Measurements from ENCODE around the gene KRTAP20-1.

The KRTAP20-1 gene, protein sequence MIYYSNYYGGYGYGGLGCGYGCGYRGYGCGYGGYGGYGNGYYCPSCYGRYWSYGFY

DNA sequence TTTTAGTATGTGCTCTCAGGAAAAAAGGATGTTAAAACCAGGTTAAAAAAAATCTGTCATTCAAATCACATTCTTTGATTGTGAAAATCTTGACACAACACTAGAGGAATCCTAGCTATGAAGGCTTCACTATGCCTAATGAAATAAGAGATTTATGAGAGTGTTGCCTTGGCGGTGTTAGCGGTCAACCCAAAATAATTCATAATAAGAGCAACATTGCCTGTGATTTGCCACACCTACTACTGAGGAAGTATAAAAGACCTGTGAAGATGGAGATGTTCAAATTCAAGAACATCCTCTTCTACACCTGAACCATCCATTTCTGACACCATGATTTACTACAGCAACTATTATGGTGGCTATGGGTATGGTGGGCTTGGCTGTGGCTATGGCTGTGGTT, at the start of gene KRTAP20-1:
Gene KRTAP20-1 (plus strand): TSS at position 301 of the 400 bp plus-strand sequence. CDS start 30 bp downstream, at position 331.
- no peak for DNase-seq (ENCODE audit: low read depth)

DNA sequence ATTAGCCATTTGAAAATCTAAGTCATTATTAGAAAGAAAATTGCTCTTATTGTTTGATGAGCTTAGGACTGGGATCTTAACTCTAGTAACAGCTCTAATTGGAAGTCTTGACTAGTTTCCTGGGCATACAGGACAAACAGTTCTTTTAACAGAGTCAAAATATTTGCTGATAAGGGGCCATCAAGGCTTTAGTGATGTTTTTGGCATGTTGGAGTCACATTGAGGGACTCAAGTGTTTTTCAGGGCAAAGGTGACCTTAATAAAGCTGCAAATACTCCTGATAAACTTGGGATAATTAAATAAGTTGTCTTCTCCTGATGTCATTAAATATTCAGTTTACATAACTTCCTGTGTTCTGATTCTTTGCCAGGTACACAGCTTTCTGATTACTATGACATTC, 48.6 kb upstream of the KRTAP20-1 start:
- DNase-seq (ENCODE audit: low read depth) = no peak

DNA sequence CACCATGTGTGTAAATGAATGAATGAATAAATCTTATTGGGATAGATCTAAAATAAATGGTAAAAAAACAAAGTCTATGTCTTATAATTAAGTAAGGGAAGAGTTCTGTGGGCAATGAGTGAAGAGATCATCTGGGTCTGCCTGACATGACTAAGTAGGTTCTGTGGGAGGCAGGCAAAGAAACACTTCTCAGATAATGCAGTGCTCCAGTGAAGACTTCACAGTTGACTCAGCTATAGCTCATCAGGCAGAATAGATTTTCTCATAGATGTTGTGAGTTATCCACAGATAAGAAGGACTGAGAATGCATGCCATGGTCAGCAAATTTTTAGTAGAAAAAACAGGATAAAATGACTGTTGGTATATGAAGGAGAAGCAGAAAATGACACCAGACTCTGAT, 38.5 kb upstream of the KRTAP20-1 start:
- DNase-seq (ENCODE audit: low read depth) = no peak

DNA sequence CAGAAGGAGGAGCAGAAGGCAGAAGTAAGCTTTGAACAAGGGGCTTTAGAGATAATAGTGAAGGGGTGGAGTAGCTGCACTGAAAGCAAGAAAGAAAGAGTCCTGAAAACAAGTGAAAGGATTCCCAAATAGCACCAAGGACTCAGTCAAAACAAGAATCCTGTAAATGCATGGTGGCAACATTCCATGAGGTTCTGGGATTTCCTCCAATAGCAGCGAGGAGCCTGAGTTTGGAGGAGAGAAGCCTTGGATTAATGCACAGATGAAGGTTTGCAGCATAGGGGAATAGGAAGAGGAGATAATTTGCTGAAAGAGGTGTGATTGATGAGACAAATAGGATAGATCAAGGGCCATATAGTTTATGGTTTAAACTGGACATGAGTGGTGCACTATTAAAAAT, 36.9 kb upstream of the KRTAP20-1 start:
- no peak for DNase-seq (ENCODE audit: low read depth)

DNA sequence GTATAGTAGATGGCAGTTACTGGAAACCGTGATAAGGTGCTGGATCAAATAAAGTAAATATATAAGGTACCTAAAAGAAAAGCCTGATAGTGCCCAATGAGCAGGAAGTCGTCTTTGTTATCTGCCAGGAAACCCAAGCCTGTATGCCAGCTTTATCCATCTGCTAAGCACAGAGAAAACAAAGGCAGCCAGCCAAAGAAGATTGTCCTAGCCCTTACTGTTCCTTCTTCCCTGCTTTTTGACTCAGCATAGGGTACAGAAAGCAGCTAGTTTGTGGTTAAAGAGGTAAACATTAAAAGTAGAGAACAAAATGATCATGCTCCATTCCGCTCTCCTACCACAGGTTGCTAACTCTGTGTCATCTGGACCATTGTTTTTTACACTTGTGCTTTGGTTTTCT, 36.1 kb upstream of the KRTAP20-1 start:
- DNase-seq (ENCODE audit: low read depth) = no peak

DNA sequence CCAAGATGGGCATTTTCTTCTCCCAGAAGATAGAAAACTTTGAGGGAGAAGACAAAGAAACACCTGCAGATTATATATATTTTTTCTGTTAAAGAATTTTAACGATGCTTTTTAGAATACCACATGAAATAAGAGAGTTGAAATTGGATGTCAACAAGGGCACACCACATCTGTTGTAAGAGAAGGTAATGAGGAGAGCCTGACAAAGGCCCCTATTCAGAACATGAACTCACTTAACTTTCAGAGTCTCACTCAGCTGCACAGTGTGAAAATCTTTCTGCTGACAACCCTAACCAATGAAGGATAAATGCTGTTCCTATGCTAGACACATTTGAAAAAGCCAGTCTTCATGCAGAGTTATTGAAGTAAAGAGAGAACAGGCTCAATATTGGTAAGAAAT, 33.4 kb upstream of the KRTAP20-1 start:
- DNase-seq (ENCODE audit: low read depth) = no peak

DNA sequence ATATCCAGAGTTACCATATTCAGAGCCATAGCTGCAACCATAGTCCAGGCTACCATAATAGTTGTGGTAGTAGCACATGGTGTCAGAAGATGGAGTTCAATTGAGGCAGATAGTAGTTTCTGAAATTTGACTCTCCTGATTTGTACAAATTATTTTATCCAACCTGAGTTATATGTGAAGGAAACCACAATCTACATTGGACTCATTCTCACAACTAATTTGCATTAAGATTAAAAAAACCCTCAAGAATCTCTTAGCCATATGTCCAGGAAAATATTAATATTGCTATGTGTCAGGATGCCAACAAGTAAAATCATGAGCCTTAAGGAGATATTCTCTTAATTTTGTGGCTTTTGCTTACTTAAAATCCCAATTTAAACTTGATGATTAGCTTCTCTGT, 25.9 kb upstream of the KRTAP20-1 start, which contains the start of gene KRTAP22-2:
Gene KRTAP22-2 (minus strand): TSS at position 101 of the 400 bp plus-strand sequence.
- no peak for DNase-seq (ENCODE audit: low read depth)

DNA sequence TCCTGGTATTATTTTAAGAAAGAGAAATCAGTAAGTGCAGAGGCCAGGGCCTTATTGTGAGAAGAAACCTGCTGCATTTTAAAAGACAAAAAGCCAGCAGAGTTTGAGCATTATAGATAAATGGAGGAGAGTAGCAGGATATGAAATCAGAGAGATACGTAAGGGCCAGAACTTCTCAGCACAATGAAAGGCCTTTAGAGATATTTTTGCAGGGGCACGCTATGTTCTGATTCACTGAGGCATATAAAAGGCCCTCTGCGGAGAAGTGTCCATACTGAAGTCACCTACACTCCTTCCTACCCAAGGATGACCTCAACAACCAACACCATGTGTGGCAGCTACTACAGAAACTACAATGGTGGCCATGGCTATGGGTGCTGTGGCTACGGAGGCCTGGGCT, 24.1 kb upstream of the KRTAP20-1 start, which contains the start of gene KRTAP6-3:
Gene KRTAP6-3 (plus strand): TSS at position 301 of the 400 bp plus-strand sequence. CDS start 6 bp downstream, at position 307.
- no peak for DNase-seq (ENCODE audit: low read depth)

DNA sequence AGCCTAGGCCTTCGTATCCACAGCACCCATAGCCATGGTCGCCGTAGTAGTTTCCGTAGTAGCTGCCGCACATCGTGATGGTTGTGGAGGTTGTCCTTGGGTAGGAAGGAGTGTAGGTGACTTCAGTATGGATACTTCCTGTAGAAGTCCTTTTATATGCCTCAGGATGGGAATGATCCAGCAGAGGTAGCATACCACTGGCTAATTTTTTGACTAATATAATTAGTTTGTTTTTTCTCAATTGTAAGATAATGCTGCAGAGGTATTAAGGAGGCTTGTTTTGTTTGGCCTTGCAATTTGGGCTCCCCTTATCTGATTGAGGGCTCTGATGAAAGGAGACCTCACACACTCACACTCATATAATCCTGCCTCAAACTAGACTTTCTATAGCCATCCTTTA, 17.4 kb upstream of the KRTAP20-1 start, which contains the start of gene KRTAP6-2:
Gene KRTAP6-2 (minus strand): TSS at position 101 of the 400 bp plus-strand sequence. CDS start 28 bp downstream, at position 73.
- no peak for DNase-seq (ENCODE audit: low read depth)

DNA sequence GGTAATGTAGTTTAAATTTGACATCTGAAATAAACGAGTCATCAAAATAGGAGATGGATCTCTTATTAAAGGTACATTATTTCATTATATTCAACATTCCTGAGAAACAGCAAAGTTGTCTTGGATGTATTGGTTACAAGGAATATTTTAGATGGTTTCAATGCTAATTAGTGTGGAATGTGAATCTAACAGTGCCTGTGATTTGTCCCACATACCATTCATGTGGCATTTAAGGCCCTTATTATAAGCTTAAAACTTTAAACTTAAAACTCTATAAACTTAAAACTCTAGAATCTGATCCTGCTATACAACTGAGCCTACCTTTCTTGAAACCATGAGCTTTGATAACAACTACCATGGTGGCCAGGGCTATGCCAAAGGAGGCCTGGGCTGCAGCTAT, 15.4 kb upstream of the KRTAP20-1 start, which contains the start of gene KRTAP22-1:
Gene KRTAP22-1 (plus strand): TSS at position 301 of the 400 bp plus-strand sequence.
- no peak for DNase-seq (ENCODE audit: low read depth)

DNA sequence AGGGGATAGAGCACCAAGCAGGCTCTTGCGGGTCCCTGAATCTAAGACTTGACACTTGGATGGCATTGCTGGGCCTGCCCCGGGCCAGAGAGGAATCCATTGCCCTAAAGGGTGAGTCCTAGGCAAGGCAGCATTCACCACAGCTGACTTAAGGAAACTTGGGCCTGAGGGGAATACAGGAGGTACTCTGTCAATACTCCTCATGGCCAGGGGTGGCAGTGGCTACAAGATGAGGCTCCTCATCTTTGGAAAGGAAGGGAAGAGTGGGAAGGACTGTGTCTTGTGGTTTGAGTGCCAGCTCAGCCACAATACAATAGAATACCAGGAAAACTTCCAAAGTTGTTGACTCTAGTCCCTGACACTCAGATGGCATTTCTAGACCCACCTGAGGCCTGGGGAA, 10.3 kb upstream of the KRTAP20-1 start:
- no peak for DNase-seq (ENCODE audit: low read depth)

DNA sequence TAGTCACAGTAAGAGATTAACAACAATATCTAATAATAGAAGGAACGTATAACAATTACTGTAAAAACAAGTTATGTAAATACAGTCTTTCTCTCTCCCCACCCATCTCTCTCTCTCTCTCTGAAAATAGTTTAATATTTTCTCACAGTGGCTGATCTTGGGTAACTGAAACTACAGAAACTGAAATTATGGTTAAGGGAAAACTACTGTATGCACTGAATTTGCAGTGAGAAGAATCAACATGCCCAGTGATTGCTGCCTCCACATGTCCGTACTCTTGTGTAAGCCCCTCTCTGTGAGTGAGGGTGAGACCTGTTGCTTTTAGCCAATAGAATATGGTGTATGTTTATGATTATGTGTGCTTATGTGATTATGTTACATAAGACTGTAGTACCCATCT, 4.1 kb upstream of the KRTAP20-1 start:
- no peak for DNase-seq (ENCODE audit: low read depth)

DNA sequence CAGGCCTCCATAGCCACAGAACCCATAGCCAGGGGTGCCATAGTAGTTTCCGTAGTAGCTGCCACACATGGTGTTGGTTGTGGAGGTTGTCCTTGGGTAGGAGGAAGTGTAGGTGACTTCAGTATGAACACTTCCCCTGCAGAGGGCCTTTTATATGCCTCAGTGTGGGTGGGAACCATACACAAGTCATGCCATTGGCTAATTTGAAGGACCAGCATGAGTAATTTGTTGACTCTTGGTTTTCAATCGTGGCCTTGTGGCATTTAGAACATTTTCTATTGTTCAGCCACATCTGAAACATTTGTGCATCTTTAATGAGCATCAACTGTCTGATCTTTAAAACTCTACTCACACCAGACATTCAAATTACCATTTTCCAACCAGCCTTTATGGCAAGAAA, 2.4 kb upstream of the KRTAP20-1 start, which contains the start of gene KRTAP6-1:
Gene KRTAP6-1 (minus strand): TSS at position 95 of the 400 bp plus-strand sequence. CDS start 26 bp downstream, at position 69.
- DNase-seq (ENCODE audit: low read depth) = no peak

DNA sequence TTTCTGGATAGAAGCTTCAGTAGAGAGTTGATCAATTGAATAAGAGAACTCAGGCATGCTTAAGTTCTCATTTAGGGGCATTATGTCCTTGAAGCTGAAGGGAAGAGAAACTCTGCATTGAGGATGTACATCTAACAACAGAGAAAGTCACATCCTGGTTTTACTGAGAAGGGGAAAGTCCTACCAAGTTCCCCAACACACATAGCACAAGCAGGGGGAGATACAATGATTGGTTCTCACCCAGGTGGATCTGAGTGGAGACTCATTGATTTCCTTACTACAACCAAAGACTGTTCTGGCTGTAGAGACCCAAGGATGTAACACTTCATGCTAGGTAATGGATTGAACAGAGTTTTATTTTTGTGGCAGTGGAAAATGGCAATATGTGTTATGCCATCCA, 1.0 kb upstream of the KRTAP20-1 start:
- no peak for DNase-seq (ENCODE audit: low read depth)

DNA sequence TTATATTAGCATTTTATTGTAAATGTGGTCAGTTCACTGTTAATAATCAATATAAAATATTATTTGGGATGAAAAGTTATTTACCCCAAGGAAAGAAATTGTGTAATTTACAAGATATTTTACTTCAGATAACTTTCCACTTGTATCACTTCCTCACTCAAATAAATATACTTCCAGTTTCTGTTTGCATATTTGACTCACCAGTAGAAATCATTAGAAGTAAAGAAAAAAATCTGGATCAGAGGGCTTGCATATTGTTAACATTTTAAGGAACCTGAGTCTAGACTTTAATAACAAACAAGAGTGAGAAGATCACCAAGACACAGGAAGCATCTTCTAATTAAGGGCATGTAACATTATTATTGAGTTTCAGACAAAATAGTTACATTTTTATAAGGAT, 3.9 kb downstream of the KRTAP20-1 start:
- DNase-seq (ENCODE audit: low read depth) = no peak

DNA sequence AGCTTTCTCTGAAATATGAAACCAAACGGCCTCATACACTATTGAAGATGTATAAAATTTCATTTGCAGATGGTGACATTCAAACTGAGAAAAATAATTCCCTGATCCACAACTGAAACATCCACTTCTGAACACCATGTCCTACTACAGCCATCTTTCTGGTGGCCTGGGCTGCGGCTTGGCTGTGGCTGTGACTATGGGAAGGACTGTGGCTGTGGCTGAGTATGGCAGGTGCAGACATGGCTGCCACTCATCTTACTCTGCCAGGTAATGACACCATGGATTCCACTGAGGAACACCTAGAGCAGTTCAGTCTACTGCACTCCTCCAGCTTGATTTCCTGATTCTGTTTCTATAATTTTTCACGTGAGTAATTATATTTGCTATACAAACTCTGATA, 4.3 kb downstream of the KRTAP20-1 start, which contains the start of gene KRTAP20-4:
Gene KRTAP20-4 (plus strand): TSS at position 106 of the 400 bp plus-strand sequence.
- no peak for DNase-seq (ENCODE audit: low read depth)

DNA sequence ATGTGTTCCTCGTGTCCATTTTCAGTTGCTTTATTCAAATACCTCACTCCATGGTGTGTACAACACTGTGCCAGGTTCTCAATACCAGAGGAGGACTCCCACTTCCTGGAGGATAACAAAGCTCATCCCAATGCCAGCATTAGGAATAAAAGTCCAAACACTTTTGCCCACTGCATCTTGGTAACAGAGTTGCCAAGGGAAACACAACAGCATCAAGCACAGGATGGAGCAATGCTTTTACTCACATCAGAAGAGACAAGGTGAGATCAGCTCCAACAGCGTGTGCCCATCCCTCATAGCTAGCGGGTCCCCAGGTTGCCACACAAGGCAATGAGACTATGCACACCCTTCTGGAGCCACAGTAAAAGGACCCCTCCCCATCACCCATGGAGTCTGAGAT, 7.1 kb downstream of the KRTAP20-1 start:
- no peak for DNase-seq (ENCODE audit: low read depth)

DNA sequence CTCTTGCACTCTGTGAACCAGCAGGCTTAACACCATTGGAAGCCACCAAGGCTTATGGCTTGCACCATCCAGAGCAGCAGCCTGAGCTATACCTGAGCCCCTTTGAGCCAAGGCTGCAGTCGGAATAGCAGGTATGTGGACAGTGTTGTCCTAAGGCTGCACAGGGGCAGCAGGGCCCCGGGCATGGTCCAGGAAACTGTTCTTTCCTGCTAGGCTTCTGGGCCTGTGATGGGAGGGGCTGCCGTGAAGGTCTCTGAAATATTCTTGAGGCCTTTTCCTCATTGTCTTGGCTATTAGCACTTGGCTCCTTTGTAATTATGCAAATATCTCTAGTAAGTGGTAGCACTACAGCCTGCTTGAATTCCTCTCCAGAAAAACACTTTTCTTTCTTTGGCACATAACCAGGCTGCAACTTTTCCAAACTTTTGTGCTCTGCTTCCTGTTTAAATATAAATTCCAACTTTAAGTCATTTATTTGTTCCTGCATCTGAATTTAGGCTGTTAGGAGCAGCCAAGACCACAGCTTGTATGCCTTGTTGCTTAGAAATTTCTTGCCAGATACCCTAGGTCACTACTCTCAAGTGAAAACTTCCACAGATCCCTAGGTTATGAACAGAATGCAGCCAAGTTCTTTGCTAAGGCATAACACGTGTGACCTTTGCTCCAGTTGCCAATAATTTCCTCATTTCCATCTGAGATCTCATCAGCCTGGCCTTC, 9.4 kb downstream of the KRTAP20-1 start:
- DNase-seq (ENCODE audit: low read depth) = no peak

DNA sequence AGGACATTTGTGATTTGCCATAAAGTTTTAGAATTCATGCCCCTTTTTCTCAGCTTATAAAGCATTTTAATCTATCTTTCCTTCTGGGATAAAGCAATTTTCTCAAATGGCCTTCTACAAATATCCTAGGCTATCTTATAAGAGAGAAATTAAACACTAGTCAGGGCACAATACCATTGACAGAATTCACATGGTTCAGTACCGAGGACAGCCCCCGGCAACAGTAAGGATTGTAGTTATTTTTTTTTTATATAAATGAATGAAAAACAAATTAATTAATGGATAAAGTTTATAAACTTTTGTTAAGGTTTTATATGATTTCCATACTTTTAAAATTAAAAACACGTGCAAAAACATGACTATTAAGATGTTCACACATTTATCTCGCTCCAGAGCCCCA, 11.9 kb downstream of the KRTAP20-1 start:
- DNase-seq (ENCODE audit: low read depth) = no peak

DNA sequence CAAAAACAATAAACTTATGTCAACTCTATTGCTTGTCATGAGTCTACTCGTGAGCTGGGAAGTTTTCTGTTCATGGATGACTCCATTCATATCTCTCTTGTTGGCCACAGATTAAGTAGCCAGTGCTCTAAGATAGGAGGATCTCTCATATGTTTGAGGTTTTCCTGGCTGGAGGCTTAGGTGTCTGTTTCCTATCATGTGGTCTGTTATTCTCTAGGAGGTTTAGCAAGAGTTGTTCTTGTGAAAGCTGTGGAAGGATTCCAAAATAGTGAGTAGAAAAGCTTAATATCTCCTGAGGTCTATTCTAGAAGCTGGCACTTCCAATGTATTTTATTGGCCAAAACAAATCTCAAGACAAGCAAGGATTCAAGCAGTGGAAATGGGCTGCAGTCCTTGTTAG, 13.0 kb downstream of the KRTAP20-1 start:
- DNase-seq (ENCODE audit: low read depth) = no peak

DNA sequence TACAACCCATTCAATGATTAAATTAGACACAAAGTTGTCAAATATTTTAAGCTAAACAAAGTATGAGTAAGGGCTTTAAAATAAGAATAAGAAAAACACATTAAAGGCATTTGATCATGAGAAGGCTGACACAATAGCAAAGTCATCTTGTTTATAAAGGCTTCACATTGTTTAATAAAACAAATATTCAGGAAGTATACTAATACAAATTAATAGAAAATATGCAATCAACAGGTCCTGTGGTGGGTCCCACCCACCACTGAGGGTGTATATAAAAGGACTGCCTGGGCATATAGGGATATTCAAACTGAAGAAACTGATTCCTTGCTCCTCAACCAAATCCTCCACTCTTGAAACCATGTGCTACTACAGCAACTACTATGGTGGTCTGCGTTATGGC, 18.7 kb downstream of the KRTAP20-1 start, which contains the start of gene KRTAP20-2:
Gene KRTAP20-2 (plus strand): TSS at position 301 of the 400 bp plus-strand sequence. CDS start 58 bp downstream, at position 359.
- no peak for DNase-seq (ENCODE audit: low read depth)

DNA sequence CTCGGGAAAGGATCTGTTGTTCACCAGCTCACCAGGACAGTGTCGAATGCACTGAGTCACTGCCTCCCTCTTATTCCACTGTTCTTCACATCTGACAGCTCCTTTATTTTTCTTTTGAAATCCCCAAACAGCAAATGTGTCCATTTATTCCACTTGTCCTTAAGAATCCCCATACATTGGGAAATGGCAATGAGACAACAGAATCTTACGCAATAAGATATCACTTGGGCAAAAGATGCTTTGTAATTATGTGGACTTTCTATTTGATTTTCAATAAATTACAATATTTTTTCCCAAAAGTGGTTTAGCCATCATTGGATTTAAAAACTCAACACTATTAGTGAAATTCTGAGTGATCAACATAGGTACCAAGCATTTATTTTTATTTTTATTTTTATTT, 22.5 kb downstream of the KRTAP20-1 start:
- DNase-seq (ENCODE audit: low read depth) = no peak

DNA sequence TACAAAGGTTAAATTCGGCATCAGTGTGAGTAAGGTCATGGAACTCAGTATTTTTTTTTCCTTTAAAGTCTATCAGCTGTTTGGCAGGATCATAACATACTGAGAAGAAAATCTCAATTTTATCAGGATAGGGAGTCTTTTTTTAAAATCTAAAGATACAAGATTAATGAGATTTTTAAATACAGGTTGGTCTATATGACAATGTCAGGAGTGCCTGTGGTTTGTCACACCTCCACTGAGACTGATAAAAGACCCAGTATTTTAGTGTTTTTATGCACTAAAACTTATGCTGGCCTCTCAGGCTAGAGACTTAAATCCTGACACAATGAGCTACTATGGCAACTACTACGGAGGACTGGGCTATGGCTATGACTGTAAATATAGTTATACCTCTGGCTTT, 26.3 kb downstream of the KRTAP20-1 start, which contains the start of gene KRTAP20-3:
Gene KRTAP20-3 (plus strand): TSS at position 301 of the 400 bp plus-strand sequence.
- no peak for DNase-seq (ENCODE audit: low read depth)

Measured in activated T-cell treated with anti-CD3 and anti-CD28 coated beads for 1 hour (primary cell).